NOMO-1 treated with DMSO at 0.1 percent for 48 hours (cell line): ENCODE results near the gene LIX1L.

ENCODE experiments used
- DNase-seq: peaks from one replicate; lab custom pipeline; 2025; ENCODE audit not compliant: unreplicated experiment; lab: John Stamatoyannopoulos, UW

Gene LIX1L

DNA sequence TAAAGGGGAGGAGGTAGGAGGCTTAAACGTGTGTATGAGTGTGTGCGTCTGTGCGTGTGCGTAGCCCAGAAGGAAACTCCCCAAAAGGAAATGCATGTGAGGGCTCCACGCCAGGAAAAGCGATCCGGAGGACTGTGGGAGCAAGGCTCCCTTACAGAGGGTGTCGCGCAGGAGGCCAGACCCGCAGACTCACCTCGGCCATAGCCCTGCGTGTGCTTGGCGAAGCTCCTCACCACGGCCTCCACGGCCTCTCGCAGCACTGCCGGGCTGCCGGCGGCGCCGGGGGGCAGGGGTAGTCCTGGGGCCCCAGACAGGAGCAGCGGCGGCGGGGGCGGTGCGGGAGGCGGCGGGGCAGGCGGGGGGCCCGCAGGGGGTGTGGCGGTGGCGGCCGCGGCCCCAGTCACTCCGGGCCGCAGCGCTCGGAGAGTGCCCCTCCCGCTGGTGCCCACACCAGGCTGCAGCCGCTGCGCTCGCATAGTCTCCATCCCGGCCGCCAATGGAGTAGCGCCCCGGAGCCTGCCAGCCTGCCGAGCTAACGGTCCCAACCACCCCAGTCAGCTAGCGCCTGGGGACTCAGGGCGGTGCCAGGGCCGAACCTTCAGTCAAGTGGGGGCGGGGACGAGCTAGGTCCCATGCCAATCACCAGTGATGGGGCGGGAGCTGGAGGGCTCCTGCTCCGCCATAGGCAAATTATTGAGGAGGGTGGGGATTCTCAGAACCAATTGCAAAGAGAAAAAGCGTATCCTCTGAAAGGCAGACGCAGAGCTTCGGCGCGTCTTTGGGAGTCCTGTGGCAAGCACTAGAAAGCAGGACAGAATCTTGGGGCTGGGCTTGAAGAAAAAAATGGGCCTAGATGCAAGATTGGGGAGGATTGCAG, at the start of gene LIX1L:
TSS of gene LIX1L (minus strand) at position 575 of the 877 bp plus-strand sequence. CDS start at position 485, 90 bp downstream.
- DNase-seq = peak; percentile 92

DNA sequence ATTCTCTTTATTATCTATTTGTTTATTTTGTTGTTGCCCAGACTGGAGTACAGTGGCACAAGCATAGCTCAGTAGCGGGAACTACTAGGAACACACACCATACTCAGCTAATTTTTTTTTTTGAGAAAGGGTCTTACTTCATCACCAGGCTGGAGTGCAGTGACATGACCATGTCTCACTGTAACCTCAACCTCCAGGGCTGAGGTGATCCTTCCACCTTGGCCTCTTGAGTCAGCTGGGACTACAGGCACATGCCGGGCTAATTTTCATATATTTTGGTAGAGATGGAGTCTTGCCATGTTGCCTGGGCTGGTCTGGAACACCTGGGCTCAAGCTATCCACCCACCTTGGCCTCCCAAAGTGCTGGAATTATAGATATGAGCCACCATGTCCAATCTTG, 43.9 kb upstream of the LIX1L start:
- no peak for DNase-seq

- DNase-seq = no peak
Measured at GRCh38 chr1:145999321-146000024, 41.7 kb upstream of the LIX1L start.

GRCh38 chr1:145997718-145998023, 39.9 kb upstream of the LIX1L start:
- DNase-seq = no peak

- peak; percentile 46 for DNase-seq
Measured at GRCh38 chr1:145997016-145997717, 39.4 kb upstream of the LIX1L start.

GRCh38 chr1:145996433-145997015, 38.7 kb upstream of the LIX1L start, which contains the start of gene TXNIP:
TSS of gene TXNIP (minus strand) at chr1:145996579. CDS start at chr1:145996266, 313 bp downstream.
- peak; percentile 96 for DNase-seq

DNA sequence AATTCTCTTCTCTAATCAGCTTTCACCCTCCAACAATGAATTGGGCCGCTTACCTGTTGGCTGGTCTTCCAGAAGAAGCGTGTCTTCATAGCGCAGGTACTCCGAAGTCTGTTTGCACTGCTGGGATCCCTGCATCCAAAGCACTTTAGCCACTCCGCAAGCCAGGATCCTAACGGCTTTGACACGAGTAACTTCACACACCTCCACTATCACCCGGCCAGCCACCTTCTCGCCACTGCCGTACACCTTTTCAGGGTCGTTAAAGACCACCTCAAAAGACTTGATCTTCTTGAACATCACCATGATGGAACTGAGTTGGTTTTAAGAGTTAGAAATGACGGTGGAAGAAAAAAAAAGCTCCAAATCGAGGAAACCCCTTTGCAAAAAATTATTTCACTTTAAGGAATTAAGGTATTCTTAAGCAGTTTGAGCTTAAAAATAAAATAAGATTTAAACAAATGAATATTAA, 38.2 kb upstream of the LIX1L start:
- DNase-seq = no peak

- DNase-seq = peak; percentile 37
Measured at GRCh38 chr1:145995148-145995881, 37.5 kb upstream of the LIX1L start.

DNA sequence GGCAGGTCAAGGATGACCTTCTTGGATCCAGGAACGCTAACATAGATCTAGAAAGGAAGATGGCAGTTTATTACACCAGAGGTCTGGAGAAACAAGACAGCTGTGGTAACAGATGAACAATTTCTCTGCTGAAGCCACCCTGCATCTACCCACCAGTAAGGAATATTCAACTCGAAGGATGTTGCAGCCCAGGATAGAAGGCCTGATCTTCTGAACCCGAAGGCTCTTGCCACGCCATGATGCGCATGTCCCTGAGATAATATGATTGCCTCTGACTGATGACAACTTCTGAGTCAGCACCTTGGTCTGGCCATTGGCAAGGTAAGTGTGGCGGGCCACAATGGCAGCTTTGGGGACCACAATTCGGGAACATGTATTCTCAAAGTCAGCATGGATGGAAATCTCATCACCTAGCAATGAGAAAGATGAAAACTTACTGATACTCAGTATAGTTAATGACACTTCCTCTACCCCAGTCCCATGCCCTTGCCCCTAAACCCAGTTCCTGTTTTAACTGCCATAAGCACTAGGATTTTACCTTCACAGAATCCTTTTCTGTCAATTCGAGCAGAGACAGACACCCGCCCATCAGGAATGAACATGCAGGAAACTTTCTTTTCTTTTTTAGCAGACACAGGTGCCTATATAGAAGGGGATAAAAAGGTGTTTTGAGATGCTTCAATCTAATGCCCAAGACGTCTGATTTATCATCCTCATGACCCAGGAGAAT, 36.7 kb upstream of the LIX1L start:
- peak; percentile 37 for DNase-seq

DNA sequence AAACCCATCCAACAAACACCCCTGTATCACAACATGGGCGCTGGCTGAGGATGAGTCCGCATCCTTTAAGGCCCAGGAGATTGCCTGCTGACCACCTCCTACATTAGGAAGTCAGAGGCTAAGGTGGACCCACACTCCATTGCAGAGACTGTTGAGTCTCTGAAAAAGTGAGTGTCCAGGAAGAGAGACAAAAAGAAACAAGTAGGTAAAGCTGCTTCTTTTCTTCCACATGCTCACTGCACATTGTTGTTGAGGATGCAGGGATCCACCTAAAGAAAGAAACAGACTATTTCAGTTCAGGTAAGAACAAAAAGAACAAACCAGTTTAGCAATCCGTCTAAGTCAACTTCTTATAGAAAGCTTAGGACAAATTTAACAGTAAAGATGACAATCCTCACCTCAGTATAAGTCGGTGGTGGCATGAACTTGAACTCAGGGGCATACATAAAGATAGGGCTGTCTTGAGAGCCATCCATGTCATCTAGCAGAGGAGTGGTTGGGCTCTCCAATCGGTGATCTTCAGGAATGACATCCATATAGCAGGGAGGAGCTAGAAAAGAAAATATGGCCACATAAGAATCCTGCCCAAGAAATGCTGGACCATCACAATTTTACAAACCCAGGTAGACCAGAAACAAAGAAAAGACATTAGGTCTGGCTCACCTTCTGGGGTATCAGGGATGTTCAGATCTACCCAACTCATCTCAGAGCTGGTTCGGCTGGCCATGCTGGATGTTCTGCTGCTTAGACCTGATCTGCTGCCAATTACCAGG, 36.0 kb upstream of the LIX1L start:
- DNase-seq = no peak

GRCh38 chr1:145992958-145993617, 35.3 kb upstream of the LIX1L start:
- peak; percentile 20 for DNase-seq

DNA sequence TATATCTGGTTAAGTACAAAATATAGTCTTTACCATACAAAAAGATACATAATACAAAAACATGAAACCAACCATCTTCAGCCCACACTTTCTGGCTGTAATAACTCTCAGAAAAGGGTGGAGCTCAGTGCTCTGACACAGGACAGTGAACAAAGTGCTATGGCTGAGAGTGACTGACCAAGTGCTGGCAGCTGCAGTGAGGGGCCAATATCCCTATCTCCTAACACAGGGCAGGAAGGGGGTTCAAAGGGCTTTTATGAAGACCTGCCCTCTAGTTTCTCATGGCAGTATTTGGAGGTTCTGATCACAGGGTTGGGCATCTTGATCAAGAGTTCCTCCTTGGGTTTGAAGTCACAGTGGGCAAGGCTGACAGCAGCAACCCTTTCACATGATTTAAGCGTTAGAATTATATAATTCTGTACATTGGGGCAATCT, 34.7 kb upstream of the LIX1L start:
- no peak for DNase-seq

DNA sequence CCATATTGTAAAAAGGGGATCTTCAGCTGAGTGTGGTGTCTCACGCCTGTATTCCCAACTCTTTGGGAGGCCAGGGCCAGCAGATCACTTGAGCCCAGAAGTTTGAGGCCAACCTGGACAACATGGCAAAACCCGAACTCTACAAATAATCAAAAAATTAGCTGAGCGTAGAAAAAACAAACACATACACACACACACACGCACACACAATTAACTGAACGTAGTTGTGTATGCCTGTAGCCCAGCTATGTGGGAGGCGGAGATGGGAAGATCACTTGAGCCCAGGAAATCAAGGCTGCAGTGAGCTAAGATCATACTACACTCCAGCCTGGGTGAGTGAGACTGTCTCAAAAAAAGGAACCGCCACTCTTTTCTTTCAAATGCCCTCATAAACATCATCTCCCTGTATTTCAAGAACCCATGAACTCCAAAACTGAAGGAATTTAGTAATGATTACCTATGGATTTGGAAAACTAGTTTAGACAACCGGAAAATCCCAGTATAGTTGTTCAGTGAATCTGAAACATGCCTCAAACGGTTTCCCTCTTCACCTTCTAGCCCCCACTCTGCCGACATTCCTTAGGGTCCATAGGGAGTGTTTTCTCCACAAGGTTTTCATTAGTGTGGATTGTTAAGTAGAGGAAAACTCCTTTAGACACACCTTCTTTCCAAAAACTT, 34.1 kb upstream of the LIX1L start:
- no peak for DNase-seq

DNA sequence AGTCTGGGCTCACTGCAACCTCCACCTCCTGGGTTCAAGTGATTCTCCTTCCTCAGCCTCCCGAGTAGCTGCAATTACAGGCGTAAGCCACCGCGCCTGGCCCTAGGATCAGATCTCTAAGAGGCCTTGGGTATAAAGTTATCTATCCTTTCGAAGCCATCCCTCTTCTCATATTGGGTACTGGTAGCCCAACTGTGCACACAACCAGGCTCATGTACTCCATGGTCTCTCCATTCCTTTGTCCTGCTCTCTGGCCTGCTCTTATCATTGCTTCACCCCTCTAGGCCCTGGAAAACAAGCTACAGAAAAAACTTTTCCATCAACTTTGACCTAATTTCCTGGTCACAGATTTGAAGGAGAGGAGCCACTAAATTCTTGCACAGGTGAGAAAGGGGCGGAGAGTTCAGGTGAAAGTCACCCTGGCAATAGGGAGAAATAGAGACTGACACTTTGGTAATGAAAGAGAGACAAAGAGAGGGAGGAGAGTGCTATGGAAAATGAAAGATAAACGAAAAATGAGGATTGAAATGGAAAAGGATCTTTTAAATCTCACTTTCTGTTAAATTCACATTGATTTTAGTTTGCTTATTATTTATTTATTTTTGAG, 32.5 kb upstream of the LIX1L start:
- DNase-seq = no peak

DNA sequence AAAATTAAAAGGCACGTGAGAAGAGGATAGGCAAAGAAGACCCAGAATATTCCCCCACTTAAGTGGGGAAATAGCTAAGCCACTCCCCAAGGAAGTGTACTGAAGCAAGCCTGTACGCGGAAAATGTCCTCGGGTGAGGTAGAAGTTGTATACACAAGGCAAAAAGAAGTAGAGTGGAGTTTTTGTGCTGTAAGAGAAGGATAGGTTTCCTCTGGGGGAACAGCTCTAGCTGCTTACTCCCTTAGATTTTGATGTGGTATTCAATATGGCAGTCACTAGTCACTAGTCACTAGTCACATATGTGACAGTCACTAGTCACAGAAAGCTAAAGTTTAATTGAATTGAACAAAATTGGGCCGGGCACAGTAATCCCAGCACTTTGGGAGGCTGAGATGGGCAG, 31.0 kb upstream of the LIX1L start:
- DNase-seq = no peak

DNA sequence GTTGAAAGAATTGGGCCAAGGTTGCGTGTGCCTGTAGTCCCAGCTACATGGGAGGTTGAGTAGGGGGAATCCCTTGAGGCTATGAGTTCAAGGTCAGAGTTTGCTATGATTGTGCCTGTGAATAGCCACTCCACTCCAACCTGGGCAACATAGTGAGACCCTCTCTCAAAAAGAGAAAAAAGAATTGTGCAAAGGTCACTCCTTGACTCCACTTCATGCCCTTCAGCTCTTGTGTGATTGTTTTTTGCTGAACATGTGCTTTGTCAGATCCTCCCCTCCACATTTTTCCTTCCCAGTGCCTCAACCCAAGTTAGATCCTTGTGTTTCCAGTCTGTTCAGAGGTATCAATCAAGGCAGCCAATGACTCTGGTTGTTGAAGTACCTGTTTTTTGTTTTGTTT, 30.1 kb upstream of the LIX1L start:
- no peak for DNase-seq

DNA sequence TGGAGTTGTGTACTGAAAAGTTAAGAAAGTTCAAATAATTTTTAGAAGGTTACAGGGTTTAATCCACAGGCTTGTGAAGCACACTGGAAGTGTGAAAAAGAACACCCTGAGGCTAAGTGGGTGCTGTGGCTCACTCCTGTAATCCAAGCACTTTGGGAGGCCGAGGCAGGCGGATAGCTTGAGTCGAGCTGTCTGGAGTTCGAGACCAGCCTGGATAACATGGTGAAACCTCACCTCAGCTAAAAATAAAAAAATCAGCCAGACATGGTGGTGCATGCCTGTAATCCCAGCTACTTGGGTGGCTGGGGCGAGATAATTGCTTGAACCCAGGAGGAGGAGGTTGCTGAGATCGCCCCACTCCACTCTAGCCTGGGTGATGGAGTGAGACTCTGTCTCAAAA, 28.7 kb upstream of the LIX1L start:
- no peak for DNase-seq
